NCI-H1092 treated with DMSO at 0.1 percent for 48 hours (cell line): ENCODE results near the gene TAF1.
"Not testable (repeated sequence)": the region's sequence is repeated elsewhere in the genome, so short reads cannot be mapped to it uniquely, and the experiment has no call there.

Source experiments
- DNase-seq: peaks from one replicate; lab custom pipeline; 2025; lab: John Stamatoyannopoulos, UW

The TAF1 gene

DNA sequence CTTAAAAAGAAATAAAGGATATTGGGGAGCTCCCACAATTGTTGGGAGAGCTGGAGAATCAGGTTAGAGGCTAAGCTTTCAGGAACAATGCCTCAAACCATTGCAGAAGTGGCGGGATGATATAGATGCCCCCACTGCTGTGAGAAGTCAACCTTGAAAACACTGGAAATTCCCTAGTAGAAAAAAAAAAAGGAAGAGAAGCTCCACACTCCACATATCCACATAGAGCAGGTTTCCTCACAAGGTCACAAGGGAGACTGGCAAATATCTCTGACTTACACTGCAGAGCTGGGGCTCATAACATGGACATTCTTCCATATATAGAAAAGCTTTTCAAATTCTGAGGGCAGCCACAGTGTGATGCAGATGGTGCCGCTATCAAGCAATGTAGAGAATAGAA is 144.0 kb downstream of the TAF1 start:
- no peak for DNase-seq

DNA sequence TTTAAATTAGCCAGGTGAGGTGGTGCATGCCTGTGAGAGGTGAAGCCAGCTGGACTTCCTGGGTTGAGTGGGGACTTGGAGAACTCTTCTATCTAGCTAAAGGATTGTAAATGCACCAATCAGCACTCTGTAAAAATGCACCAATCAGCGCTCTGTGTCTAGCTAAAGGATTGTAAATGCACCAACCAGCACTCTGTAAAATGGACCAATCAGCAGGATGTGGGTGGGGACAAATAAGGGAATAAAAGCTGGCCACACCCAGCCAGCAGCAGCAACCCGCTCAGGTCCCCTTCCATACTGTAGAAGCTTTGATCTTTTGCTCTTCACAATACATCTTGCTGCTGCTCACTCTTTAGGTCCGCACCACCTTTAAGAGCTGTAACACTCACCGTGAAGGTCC is 147.6 kb downstream of the TAF1 start:
- not testable (repeated sequence) for DNase-seq

DNA sequence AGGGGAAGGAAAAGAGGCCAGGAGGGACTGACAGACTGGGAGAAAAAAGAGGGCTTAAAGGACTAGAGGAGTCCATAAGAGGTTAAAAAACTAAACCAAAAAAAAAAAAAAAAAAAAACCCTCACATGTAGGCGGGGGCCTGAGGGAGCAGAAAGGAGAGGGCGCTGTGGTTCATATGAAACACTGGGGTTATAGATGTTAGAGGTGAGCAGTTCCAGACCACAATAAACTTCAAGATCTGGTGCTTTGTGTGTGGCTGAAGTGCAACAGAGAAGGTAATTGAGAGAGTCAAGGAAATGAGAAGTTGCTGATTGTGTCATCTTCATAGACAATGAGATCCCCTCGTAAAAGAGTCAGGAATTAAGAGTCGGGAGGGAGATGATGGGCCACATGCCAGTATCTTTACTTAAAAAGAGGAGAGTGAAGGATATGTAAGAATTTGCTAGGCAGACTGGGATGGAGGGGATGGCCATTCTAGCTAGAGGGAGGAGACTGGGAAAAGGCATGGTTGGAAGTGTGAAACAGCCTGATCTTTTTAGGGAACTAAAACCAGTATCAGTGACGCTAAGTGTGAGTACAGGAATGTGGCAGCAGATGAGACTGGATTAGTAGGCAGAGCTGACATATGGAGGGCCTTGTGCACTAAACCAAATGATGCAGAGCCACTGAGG is 148.3 kb downstream of the TAF1 start:
- no peak for DNase-seq

DNA sequence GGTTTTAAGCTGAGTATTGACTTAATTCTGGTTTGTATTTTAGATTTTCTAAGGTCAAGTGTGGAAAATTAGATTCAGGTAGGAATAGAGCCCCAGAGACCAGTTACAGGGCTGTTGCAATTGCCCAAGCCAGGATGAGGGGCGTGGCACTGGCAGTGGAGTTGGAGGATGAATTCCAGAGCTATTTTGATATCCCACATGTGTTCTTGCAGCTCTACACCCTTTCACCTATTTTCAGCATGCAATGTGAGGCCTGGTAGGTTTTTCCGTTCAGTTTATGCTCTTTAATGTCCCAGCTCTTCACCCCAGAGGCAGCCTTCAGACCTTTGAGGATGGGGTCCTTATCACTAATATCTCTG is 148.9 kb downstream of the TAF1 start:
- no peak for DNase-seq
